ENCODE measurements around the gene PBX1.

The PBX1 gene

GRCh38 chr1:164790081-164790480, 231.1 kb downstream of the PBX1 start:
- no peak for DNase-seq

- no peak for DNase-seq
Measured at GRCh38 chr1:164792410-164793004, 233.5 kb downstream of the PBX1 start.

GRCh38 chr1:164794356-164794755, 235.4 kb downstream of the PBX1 start:
- peak; percentile 74 for DNase-seq

GRCh38 chr1:164796916-164797315, 237.9 kb downstream of the PBX1 start:
- no peak for DNase-seq

GRCh38 chr1:164801246-164801731, 242.3 kb downstream of the PBX1 start:
- no peak for DNase-seq

GRCh38 chr1:164801791-164802502, 243.0 kb downstream of the PBX1 start:
- DNase-seq: no peak

GRCh38 chr1:164802529-164803282, 243.7 kb downstream of the PBX1 start:
- no peak for DNase-seq

GRCh38 chr1:164803366-164803765, 244.4 kb downstream of the PBX1 start:
- DNase-seq: no peak

- DNase-seq: no peak
Measured at GRCh38 chr1:164804366-164804765, 245.4 kb downstream of the PBX1 start.

- DNase-seq: no peak
Measured at GRCh38 chr1:164805399-164805798, 246.4 kb downstream of the PBX1 start.

GRCh38 chr1:164806531-164806930, 247.5 kb downstream of the PBX1 start:
- no peak for DNase-seq

GRCh38 chr1:164813776-164814175, 254.8 kb downstream of the PBX1 start:
- no peak for DNase-seq

GRCh38 chr1:164821648-164822047, 262.7 kb downstream of the PBX1 start:
- DNase-seq: no peak

GRCh38 chr1:164823486-164824279, 264.7 kb downstream of the PBX1 start:
- DNase-seq: no peak

GRCh38 chr1:164824542-164824941, 265.6 kb downstream of the PBX1 start:
- DNase-seq: no peak

- DNase-seq: no peak
Measured at GRCh38 chr1:164830628-164831027, 271.6 kb downstream of the PBX1 start.

- DNase-seq: no peak
Measured at GRCh38 chr1:164834641-164835040, 275.7 kb downstream of the PBX1 start.

- peak; percentile 13 for DNase-seq
Measured at GRCh38 chr1:164836614-164837018, 277.6 kb downstream of the PBX1 start.

- DNase-seq: no peak
Measured at GRCh38 chr1:164838786-164839185, 279.8 kb downstream of the PBX1 start.

GRCh38 chr1:164840936-164841335, 282.0 kb downstream of the PBX1 start:
- DNase-seq: no peak

- no peak for DNase-seq
Measured at GRCh38 chr1:164841702-164842465, 282.9 kb downstream of the PBX1 start.

- no peak for DNase-seq
Measured at GRCh38 chr1:164842870-164843269, 283.9 kb downstream of the PBX1 start.

Measured in OCI-M1 (cell line).